ENCODE data around the gene TCF7L2.

GRCh38 chr10:113167702-113168101, 217.7 kb downstream of the TCF7L2 start:
- TF ChIP-seq SIN3A (IDR thresholded peaks at IDR 0.05; ENCODE audit: borderline replicate concordance, insufficient read depth, low read length) (no peak), POLR2AphosphoS5 (IDR thresholded peaks at IDR 0.05; ENCODE audit: low read depth, low read length) (no peak)
- TF ChIP-seq, protein P1, sequence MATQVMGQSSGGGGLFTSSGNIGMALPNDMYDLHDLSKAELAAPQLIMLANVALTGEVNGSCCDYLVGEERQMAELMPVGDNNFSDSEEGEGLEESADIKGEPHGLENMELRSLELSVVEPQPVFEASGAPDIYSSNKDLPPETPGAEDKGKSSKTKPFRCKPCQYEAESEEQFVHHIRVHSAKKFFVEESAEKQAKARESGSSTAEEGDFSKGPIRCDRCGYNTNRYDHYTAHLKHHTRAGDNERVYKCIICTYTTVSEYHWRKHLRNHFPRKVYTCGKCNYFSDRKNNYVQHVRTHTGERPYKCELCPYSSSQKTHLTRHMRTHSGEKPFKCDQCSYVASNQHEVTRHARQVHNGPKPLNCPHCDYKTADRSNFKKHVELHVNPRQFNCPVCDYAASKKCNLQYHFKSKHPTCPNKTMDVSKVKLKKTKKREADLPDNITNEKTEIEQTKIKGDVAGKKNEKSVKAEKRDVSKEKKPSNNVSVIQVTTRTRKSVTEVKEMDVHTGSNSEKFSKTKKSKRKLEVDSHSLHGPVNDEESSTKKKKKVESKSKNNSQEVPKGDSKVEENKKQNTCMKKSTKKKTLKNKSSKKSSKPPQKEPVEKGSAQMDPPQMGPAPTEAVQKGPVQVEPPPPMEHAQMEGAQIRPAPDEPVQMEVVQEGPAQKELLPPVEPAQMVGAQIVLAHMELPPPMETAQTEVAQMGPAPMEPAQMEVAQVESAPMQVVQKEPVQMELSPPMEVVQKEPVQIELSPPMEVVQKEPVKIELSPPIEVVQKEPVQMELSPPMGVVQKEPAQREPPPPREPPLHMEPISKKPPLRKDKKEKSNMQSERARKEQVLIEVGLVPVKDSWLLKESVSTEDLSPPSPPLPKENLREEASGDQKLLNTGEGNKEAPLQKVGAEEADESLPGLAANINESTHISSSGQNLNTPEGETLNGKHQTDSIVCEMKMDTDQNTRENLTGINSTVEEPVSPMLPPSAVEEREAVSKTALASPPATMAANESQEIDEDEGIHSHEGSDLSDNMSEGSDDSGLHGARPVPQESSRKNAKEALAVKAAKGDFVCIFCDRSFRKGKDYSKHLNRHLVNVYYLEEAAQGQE (IDR thresholded peaks at IDR 0.05; ENCODE audit: insufficient read depth in 1 of 2, low read depth in 2 of 2, low read length in 2 of 2), result no peak

Data from PFSK-1 (cell line).